PC-9 (cell line): ENCODE measurements around the gene ADAMTS6. TPM values are rescaled to one million over a fixed set of nuclear protein-coding genes. Genes with fewer than 3 reads are reported as not detected.
A peak's percentile ranks its signal among the peaks of the same experiment; 100 is the strongest.

Source experiments
- BruUV-seq: library from RNA; stranded (reverse); fragments of 400-500 nt; replicated peaks from 2 replicates; lab custom pipeline; 2021; lab: Mats Ljungman, UMichigan
- CTCF ChIA-PET: fragments of 300-600 bp; sonication (Branson Sonifier 250); formaldehyde crosslinking; loops from one replicate; lab custom pipeline; 2022; ENCODE audit warnings: antibody characterized with exemption; lab: Charles Lee
- POLR2A ChIA-PET: fragments of 300-600 bp; sonication (Branson Sonifier 250); formaldehyde crosslinking; loops from one replicate; lab custom pipeline; 2022; ENCODE audit warnings: antibody characterized with exemption; ENCODE audit not compliant: unreplicated experiment; lab: Charles Lee
- DNase-seq, 2 experiments: peaks; one replicate each; pipeline versions ENCODE4 v3.0.0 to v3.0.0-alpha.2; 2015 to 2022; ENCODE audit warnings: mixed read lengths in 1 of 2
- H2AFZ ChIP-seq: fragments of 200-600 bp; sonication (generic); 2 replicates; pipeline ENCODE4 v1.8.1; 2017; ENCODE audit warnings: antibody characterized with exemption
- H3F3A ChIP-seq: fragments of 200-600 bp; sonication (generic); 2 replicates; pipeline ENCODE4 v1.8.1; 2017; ENCODE audit warnings: antibody characterized with exemption, mild to moderate bottlenecking, low read depth; ENCODE audit not compliant: insufficient read depth
- H3K27ac ChIP-seq: fragments of 200-600 bp; sonication (generic); 2 replicates; pipeline ENCODE4 v1.6.1; 2016; ENCODE audit warnings: mixed run types
- H3K27me3 ChIP-seq: fragments of 200-600 bp; sonication (generic); 2 replicates; pipeline ENCODE4 v1.6.1; 2016; ENCODE audit warnings: low read depth, mixed run types; ENCODE audit not compliant: insufficient read depth
- H3K36me3 ChIP-seq: fragments of 200-600 bp; sonication (generic); 2 replicates; pipeline ENCODE4 v1.6.1; 2016; ENCODE audit warnings: low read depth, mixed run types
- H3K4me1 ChIP-seq: fragments of 200-600 bp; sonication (generic); replicated peaks from 2 replicates; pipeline ENCODE4 v1.6.1; 2016; ENCODE audit warnings: mixed run types; ENCODE audit not compliant: insufficient read depth
- H3K4me2 ChIP-seq: fragments of 200-600 bp; sonication (generic); 2 replicates; pipeline ENCODE4 v1.6.1; 2017; ENCODE audit warnings: mixed run types
- H3K4me3 ChIP-seq: fragments of 200-600 bp; sonication (generic); 2 replicates; pipeline ENCODE4 v1.6.1; 2016; ENCODE audit warnings: mixed run types
- H3K79me2 ChIP-seq: fragments of 200-600 bp; sonication (generic); 2 replicates; pipeline ENCODE4 v1.6.1; 2017; ENCODE audit warnings: low read depth, mixed run types
- H3K9me2 ChIP-seq: fragments of 200-600 bp; sonication (generic); 2 replicates; pipeline ENCODE4 v1.8.1; 2017; ENCODE audit warnings: mild to moderate bottlenecking; ENCODE audit not compliant: insufficient read depth
- H3K9me3 ChIP-seq: fragments of 200-600 bp; sonication (generic); 2 replicates; pipeline ENCODE4 v1.8.1; 2016; ENCODE audit warnings: low read depth; ENCODE audit not compliant: insufficient read depth
- H4K20me1 ChIP-seq: fragments of 200-600 bp; sonication (generic); 2 replicates; pipeline ENCODE4 v1.8.1; 2017; ENCODE audit not compliant: insufficient read depth
- CTCF ChIP-seq: fragments of 200-600 bp; sonication (generic); conservative IDR thresholded peaks from 2 replicates; pipeline ENCODE4 v1.6.1; 2017; ENCODE audit warnings: mixed run types, antibody characterized with exemption, mild to moderate bottlenecking, moderate library complexity
- EZH2 ChIP-seq: fragments of 200-600 bp; sonication (generic); IDR thresholded peaks from 2 replicates; pipeline ENCODE4 v1.8.0; 2017; ENCODE audit warnings: antibody characterized with exemption, low read depth
- intact Hi-C: fragments of 100-400 bp; cut with micrococcal nuclease; formaldehyde crosslinking; loops from one replicate; pipeline ENCODE4 v1.10.0; 2022; ENCODE audit not compliant: unreplicated experiment
- total RNA-seq: library from RNA; stranded (reverse); gene quantifications from 2 replicates; pipeline ENCODE4 v1.2.3, GENCODE V29; 2021

ADAMTS6 gene
- total RNA-seq, 1 experiment from 2014 or later, result 1.4 TPM

DNA sequence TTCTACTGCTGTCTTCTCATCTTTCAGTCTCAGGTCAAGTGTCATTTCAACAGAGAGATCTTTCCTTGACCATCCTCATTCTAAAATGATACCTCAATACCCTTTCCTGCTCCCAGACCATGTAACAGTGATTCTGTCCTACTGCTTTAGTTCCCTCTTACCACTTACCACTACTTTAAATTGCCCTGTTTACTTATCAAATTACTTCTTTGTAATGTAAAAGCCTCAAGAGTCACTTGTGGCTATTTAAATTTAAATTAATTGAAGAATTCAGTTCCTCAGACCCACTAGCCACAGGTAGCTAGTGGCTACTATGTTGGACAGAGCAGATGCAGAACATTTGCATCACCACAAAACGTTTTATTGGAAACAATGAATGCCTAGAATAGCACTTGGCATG lies 217.3 kb downstream of the ADAMTS6 start:
- no peak overlapping the region for H3K4me3 ChIP-seq
- CTCF ChIA-PET, result no interaction called here

DNA sequence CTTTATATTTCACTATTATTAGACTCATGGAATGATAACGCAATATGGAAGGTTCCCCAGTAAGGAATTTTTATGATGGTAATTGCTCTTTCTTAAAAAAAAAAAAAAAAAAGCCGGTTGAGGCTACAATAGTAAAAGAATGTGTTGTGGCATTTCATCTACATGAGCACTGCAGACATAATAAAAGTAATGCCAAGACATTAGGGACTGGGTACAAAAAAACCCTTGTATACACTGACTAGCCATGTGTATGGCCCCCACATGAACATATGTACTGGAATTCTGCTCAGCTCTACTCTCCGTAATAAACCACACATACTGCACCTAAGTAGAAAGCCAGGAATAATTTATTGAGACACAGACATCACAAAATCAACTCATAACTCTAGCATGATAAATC lies 218.4 kb downstream of the ADAMTS6 start:
- no TSS peak for BruUV-seq
- Histone ChIP-seq H4K20me1 (no peaks in the 10 kb centered on the region), H3K36me3 (no peaks in the 10 kb centered on the region), H3K4me2 (no peak overlapping the region), H3K9me2 (no peaks in the 10 kb centered on the region), H3K9me3 (no peaks in the 10 kb centered on the region; the same call in 1 of the 2 replicates), H3K4me1 (no peaks in the 10 kb centered on the region), H3K4me3 (no peak overlapping the region), H3F3A (no peaks in the 10 kb centered on the region), H3K27me3 (no peaks in the 10 kb centered on the region), H3K79me2 (no peaks in the 10 kb centered on the region), H2AFZ (no peak overlapping the region), H3K27ac (no peak overlapping the region)
- intact Hi-C loops, result no loop called here
- POLR2A ChIA-PET, result no interaction called here
- DNase-seq, result no peak
- TF ChIP-seq CTCF (no peak), EZH2 (no peak)
- CTCF ChIA-PET, result no interaction called here

More for the DNA sequence above, 217.3 kb downstream of the ADAMTS6 start:
- POLR2A ChIA-PET, result no interaction called here
- DNase-seq, result no peak
- Histone ChIP-seq H2AFZ (peak overlapping the region; percentile 37; the same call in 1 of the 2 replicates), H3K27ac (no peak overlapping the region), H3K9me3 (no peaks in the 10 kb centered on the region; the same call in 1 of the 2 replicates), H4K20me1 (no peaks in the 10 kb centered on the region), H3K79me2 (no peaks in the 10 kb centered on the region), H3K4me2 (no peak overlapping the region), H3K9me2 (no peaks in the 10 kb centered on the region), H3K27me3 (no peaks in the 10 kb centered on the region), H3F3A (no peaks in the 10 kb centered on the region), H3K4me1 (no peaks in the 10 kb centered on the region), H3K36me3 (no peaks in the 10 kb centered on the region)
- BruUV-seq, result no TSS peak
- intact Hi-C loops, result no loop called here
- TF ChIP-seq CTCF (no peak), EZH2 (no peak)

- POLR2A ChIA-PET, result no interaction called here
- Histone ChIP-seq H3K4me3 (no peak overlapping the region), H2AFZ (no peak overlapping the region), H3K9me2 (no peaks in the 10 kb centered on the region), H3K27ac (no peak overlapping the region), H3K9me3 (no peaks in the 10 kb centered on the region), H3K79me2 (no peaks in the 10 kb centered on the region), H3F3A (no peaks in the 10 kb centered on the region), H3K27me3 (no peaks in the 10 kb centered on the region), H3K36me3 (no peaks in the 10 kb centered on the region), H3K4me1 (no peaks in the 10 kb centered on the region), H3K4me2 (no peak overlapping the region), H4K20me1 (no peaks in the 10 kb centered on the region)
- CTCF ChIA-PET, result no interaction called here
- intact Hi-C loops, result no loop called here
- no peak for DNase-seq
- no TSS peak for BruUV-seq
- no peak for TF ChIP-seq EZH2
- no peak for TF ChIP-seq CTCF
Observed at GRCh38 chr5:65262649-65263059, 219.1 kb downstream of the ADAMTS6 start.
